MM.1S (cell line): ENCODE measurements around the gene CDK5RAP2.

Source experiments
- EZH2 ChIP-seq: fragments of 300-600 bp; sonication (generic); optimal IDR thresholded peaks from 2 replicates; pipeline ENCODE3; 2017; ENCODE audit warnings: low read depth, mild to moderate bottlenecking, antibody characterized with exemption, low read length, mixed read lengths
- TF ChIP-seq, protein P1 (sequence below): fragments of 300-600 bp; sonication (generic); IDR thresholded peaks from 2 replicates; pipeline ENCODE4 v1.5.1; 2016; ENCODE audit warnings: antibody characterized with exemption, low read length, mixed read lengths

DNA sequence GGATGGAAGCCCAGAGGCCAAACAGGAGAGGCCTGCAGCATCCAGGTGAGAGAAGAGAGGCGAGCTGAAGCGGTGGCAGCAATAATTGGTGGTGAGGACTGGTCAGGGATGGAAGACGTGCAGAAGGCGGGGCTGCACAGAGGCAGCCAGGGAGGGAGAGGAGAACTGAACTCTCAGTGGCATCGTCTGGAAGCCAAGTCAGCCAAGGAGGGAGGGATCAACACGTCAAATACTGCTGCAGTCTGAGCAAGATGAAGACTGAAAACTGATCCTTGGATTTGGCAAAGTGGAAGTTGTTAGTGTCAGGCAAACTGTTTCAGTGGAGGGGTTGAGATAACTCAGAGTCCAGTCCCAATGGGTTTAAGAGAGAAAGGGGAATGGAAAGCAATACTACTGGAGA is 145.4 kb downstream of the CDK5RAP2 start:
- TF ChIP-seq, protein P1, sequence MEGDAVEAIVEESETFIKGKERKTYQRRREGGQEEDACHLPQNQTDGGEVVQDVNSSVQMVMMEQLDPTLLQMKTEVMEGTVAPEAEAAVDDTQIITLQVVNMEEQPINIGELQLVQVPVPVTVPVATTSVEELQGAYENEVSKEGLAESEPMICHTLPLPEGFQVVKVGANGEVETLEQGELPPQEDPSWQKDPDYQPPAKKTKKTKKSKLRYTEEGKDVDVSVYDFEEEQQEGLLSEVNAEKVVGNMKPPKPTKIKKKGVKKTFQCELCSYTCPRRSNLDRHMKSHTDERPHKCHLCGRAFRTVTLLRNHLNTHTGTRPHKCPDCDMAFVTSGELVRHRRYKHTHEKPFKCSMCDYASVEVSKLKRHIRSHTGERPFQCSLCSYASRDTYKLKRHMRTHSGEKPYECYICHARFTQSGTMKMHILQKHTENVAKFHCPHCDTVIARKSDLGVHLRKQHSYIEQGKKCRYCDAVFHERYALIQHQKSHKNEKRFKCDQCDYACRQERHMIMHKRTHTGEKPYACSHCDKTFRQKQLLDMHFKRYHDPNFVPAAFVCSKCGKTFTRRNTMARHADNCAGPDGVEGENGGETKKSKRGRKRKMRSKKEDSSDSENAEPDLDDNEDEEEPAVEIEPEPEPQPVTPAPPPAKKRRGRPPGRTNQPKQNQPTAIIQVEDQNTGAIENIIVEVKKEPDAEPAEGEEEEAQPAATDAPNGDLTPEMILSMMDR, result no peak
- no peak for TF ChIP-seq EZH2
